Activated gamma-delta T cell treated with anti-CD3 and anti-CD28 coated beads, Interleukin-2, amount 50 U/mL, for 16 hours (primary cell): ENCODE results near the gene TP53AIP1.

Experiments used
- DNase-seq: peaks from one replicate; pipeline ENCODE4 v3.0.0-alpha.2; 2020; ENCODE audit warnings: low read depth

The TP53AIP1 gene

DNA sequence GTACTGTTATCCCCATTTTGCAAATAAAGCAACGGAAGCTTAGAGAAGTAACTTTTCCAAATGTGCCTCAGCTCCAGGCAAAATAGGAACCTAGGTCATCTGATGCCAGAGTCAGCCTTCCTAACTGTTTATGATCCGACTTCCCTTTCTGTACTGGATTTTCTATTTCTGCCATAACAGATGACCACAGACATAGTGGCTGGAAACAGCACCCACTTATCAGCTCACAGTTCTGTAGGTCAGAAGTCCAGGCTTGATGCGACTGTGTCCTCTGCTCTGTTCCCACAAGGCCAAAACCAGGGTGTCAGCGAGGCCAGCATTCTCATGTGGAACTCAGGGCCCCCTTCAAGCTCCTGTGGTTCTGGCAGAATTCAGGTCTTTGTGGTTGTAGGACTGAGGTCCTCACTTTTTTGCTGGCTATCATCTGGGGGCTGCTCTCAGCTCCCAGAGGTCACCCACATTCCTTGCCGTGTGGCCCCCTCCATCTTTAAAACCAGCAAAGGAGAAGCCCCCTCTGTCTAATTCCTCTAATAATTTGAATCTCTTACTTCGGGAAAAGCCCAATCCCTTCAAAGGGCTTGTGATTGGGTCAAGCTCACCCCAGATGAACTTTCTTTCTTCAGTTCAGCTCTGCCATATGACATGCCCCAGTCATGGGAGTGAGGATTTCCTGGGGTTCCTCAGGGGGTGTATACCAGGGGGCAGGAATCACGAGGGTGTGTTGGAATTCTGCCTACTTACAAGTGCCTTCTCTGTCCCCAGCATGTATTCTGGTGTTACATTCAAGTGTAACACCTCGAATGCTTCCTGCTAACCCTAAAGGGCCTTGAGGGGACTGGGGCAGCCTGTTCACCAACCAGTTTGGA lies 36.3 kb downstream of the TP53AIP1 start:
- no peak for DNase-seq

DNA sequence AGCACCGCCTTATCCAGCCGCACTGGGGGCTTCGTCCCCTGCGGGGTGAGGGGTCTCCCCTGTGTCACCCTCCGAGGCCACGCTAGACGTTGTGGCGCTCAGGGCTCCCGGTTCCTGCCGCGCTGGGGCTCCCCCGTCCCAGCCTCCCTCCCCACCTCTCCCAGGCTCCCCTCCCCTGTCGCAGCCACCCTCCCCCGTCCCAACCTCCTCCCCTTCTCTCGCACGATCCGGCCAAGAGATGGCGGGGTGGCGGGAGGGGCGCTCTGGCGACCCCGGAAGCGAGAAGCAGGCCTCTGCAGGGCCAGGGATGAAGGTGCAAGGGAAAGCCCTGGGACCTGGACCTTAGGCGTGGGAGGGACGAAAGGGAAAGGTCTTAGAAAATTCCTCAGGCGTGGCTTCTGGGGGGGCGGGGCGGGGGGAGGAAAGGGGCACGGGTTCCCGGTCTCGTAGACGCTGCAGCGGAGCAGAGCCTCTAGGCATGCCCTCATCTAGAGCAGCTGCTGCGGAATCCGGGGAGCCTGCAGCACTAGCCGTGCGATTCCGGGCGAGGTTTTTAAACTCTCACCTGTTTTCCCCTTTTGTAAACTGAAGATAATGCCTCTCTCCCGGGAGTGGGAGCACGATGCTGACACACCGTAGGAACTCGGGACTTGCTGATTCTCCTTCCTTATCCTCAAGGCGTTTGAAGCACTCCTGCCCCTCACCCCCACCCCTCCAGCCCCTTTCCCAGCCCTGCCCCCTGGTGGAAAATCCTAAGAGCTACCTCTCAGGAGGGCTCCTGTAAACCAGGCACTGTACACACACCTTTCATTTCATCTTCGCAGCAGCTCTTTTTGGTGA lies 37.1 kb downstream of the TP53AIP1 start:
- no peak for DNase-seq

DNA sequence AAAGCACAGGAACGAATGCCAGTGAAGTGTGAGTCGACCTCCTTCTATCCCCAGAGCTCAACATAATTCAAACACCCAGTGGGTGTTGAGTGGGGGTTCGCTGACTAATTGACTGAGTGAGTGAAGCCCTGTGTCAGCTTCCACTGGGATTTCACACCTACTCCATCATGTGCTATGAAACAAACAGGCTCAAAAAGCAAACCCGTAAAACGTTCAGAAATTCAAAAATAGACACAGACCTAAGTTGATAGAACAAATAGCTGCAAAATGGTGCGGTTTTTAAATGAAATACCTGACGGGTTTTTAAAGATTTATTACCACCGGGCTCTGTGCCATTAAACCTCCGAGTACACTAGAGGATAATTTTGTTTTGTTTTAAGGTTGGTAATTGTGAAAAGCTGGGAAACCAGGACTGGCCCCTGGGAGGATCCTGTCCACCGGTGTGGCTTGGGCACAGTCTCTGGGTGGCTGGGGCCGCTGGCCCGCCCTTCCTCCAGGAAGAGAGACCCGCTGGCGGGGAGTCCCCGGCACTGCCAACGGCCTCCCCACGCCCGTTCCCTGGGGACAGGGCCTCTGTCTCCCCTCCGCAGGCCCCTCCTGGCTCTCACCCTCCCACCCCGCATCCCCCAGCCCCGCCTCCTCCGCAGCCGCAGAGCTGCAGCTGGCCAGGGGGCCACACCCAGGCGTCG lies 37.9 kb downstream of the TP53AIP1 start:
- DNase-seq, result no peak

DNA sequence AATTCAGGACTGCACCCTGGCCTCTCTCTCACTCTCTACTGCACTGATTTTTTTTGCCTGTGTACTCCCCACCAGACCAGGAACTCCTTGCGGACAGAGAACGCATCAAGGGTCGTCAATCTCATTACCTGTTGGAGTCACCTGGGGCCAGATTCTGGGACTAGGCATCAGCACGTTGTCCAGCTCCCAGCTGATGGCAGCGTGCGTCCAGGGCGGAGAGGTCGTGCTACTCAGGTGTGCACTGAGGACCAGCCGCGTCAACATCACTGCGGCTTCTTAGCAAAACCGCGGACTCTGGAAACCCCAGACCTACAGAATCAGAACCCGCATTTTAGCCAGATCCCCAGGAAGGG lies 38.4 kb downstream of the TP53AIP1 start:
- no peak for DNase-seq

DNA sequence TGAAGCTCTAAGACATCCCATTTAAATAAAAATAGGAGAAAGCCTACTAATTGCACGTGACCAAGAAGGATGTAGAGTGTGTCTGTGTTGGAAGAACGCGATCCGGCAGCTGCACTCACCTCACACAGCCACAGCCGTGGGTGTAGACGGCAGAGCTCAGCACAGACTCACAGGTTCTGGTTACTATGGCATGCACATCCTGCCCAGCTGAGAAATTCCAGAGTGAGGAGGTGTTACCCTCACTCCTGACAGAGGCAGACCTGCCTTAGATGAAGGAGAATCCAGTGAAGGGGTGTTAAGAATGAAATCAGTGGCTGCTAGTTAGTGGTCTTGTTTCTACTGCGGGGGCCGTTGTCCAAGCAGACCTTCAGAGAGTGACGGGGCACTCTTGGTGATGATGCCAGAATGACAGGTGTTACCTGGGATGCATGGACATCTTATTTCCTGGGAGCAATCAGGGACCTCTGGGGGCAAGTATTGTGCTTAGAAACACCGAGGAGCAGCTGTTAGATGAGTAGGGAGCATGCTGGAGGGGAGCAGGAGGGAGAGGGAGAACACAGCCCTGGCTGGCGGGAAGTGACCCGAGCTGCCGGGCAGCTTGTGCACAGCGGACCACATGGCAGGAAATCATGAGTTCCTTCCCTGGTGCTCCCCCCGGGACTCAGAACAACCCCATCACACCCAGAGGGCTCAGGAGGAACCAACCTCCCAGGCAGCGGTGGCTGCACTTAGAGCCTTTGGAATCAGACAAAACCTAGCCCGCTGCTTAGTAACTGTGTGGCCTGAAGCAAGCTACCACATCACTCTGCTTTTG lies 39.2 kb downstream of the TP53AIP1 start:
- DNase-seq, result no peak

DNA sequence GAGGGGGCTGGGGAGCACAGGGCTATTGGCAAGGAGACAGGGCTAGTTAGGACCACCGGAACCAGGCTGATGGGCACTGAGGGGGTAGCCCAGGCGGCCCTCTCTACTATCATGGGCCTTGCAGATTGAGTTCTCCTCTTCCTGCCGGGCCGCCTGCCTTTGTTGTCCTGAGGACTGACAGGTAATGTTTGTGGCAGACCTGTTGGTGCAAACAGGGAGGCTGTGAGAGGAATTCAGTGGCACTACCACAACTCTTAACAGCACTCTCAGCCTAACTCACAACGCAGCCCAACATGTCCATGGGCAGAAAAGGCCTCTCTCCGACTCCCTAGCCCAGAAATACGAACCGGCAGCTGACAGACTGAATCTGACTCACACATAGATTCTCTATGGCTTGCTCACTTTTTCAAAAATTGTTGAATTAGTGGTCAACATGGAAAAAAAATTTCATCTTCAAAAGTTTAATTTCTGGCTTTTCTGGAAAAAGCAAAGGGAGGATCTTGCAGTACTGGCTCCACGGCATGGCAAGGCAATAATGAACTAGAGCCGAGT lies 40.1 kb downstream of the TP53AIP1 start:
- DNase-seq, result no peak

DNA sequence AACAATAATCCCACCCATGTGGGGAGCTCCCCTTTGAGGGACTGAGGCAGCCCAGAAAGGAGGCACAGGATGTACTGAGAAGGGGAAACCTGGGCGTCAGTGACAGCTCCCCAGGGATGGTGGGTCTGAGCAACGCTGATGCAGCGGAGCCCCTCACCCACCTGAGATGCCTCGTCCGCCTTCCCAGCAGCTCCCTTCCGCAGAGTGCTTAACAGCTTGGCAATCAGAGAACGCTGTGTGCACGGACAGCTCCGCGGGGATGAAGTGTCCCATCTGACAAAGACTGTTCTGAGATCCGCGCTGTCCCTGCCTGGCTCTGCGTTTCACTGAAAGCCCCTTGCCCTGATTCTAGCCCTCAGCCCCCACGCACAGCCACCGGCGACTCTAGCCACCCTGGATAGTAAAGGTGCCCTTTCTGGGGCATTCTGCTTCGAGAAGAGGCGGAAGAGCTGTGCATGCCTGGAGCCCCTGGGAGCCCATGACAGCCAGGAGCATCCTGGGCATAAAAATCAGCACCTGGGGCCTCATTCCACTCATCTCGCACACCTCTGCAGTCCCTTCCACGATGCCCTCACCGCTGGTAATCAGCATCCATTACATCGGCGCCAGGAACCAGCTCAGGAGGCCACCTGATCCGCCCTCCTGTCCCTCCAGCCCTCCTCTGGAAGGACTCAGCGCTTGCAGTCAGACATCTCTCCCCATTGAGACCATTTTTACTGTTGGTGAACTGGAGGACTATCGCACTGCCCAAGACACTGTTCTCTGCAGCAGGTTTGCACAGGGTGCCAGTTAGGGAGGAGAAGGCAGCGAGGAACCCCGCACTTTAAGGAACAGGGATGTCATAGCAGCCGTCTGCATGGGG lies 40.8 kb downstream of the TP53AIP1 start:
- no peak for DNase-seq

DNA sequence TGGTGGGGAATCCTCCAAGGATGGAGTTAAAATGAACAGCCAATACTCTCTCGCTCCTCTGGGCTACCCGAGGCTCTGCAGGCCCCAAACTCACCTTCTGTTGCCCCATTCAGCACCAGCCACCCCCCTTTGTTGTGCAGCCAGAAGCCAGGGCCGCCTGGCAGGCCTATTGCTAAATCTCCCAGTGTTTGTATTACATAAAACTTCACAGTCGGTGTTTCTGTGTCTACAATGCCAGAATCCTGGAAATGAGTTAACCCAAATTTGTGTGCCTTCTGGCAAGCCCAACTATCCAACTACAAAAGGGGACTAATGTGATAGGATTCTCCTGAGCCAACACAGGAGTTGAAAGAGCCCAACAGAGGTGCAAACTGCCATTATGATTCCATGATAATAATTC lies 42.2 kb downstream of the TP53AIP1 start:
- DNase-seq, result no peak

DNA sequence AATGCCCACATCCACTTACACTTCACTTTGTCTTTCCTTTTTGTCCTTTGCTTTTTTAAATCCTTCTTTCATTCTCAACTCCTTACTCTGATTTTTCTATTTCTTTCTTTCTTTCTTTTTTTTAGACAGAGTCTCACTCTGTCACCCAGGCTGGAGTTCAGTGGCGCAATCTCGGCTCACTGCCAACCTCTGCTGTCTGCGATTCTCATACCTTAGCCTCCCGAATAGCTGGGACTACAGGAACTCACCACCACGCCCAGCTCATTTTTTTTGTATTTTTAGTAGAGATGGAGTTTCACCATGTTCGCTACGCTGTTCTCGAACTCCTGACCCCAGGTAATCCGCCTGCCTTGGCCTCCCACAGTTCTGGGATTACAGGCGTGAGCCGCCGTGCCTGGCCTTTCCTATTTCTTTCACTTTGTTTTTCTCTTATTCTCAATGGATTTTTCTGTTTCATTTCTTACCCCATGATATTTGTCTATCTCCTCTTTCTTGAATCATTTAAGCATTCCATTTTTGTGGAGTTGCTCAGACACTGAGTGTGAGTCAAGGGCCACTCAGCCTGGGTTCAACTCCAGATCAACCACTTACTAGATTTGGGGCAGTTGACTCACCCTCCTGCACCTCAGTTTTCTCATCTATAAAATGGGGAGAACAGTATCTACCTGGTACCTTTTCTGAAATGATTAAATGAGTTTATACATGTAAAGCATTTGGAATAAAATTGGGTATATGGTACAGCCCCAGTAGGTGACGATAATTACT lies 43.9 kb downstream of the TP53AIP1 start:
- no peak for DNase-seq

DNA sequence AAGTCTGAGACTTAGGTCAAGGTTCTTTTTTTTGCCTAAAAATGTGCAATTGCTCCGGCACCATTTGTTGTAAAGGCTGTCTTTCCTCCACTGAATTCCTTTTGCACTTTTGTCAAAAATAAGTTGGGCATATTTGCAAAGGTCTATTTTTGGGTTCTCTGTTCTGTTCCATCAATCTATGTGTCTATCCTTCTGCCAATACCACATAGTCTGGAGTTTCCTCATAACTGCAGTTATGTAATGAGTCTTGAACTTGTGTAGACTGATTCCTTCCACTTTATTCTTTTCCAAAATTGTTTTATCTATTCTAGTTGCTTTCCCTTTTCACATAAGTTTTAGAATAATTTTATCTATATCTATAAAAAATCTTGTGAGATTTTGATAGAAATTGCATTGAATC lies 44.8 kb downstream of the TP53AIP1 start:
- no peak for DNase-seq

DNA sequence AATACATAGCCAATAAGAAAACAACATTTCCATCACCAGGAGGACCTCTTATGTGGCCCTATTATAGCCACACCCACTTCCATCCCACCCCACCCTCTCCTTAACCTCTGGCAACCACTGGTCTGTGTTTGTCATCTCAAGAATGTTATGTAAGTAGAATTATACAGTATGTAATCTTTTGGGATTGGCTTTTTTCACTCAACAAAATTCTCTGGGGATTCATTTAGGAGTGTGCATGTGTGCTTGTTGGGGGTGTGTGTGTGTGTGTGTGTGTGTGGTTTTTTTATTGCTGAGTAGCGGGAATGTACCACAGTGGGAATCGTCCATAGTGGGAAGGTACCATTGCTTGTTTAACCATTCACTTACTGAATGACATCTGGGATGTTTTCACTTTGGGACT lies 46.3 kb downstream of the TP53AIP1 start:
- DNase-seq, result no peak

DNA sequence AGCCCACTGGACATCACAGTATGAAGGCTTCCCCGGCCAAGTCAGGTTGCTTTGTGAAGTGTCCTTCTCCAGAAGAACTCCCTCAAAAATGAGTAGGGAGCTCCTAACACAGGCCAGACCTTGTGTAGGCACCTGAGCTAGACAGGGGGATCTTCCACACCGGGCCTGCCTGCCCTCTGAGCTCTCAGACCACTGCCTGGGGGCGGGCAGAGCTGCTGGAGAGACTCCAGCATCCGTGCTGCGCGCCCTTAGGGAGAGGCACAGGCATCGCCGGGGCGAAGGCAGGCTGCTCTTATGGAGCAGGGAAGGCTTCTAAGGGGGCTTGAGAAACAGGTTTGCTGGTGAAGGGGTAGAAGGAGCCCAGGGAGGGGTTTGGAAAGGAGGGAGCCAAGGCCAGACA lies 47.1 kb downstream of the TP53AIP1 start:
- DNase-seq, result no peak

DNA sequence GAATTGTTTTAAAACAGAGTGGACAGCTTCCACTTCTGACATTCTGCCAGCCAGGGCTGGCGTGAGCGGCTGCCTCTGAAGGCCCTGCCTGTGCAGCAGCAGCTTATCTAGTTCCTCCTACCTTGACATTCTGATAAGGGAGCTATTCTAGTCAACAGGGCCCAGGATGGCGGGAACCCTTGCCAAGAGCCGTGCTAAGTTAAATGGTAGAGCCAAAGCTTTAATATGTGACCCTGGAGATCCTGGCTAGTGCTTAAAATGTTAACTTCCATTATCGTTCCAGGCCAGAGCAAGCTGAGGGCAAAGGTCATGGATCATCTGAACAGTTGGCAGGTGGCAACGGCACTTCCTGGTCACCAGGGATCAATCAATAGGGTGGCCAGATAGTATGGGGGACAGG lies 48.0 kb downstream of the TP53AIP1 start:
- DNase-seq, result no peak

DNA sequence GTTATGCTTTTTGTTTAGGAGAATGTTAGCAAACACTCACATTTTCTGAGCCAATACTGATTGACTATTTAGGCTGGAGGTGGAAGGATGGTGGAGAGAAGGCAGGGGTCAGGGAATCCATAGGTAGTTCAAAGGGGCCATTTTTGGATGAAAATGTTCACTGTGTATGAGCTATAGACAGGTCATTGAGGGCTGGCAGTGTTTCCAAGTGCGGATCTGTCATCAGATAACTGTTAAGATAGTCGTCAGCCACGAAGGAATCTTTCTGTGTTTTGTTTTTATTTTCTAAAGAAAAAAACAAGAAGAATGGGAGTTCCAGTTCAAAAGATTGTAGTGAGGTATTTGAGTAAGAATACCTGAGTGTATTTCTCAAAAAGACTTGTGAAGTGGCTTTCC lies 48.4 kb downstream of the TP53AIP1 start:
- DNase-seq, result no peak

DNA sequence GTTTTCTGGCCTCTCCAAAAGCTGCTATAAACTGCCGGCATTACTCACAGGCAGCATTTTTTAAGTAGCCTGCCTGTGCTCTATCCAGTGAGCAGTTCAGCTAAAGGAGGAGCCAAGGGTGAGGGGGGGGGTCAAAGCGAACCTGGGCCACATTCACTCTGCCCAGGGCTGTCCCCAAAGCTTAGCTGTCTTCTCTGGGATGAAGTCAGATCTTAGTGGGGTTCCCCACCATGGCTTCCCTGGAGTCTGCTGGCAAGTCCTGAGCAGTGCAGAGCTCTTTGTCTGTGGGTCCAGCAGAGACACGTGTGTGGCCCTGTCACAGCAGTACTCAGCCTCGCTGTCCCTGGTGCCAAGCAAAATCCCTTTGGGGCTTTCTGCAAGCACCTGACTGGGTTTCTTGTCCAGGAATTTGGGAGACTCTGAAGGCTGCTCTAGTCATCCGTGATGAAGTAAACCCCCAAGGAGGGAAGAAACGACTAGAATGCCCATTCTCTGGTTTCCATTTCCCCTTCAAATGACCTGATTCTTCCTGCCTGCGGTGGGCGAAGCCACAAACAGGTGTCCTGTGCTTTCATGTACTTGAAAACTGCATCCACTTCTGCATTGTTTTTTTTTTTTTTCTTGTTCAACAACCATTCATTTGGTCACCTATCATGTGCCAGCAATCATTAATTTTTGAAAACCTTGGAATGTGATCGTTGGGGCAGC lies 48.9 kb downstream of the TP53AIP1 start:
- no peak for DNase-seq

DNA sequence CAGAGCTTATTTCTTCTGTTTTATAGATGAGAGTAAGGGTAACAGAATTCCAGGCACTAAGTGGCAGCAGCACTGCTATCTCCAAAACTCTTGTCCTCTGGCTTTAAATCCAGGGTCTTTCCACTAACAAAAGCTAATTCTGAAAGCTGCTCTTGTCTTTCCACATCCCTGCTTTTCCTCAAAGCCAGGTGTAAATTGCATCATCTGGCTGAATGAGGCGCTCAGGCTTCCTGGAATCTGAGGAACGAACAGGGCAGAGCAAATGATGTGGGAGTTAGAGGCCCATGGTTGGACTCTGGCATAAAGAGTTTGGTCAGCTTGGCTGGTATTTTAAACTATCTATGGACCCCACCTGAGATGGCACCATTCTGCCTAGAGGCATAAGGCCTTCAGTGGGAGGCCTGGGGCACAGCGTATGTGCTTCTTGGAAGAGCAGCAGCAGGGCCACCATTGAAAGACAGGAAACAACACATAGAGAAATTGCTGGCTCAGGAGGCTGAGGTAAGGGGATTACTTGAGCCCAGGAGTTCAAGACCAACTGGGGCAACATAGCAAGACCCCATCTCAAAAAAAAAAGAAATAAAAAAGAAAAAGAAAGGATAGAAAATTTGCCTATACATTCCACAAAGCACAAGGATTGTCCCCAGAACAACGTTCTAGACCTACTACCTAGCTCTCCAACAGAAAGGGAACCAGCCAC lies 49.7 kb downstream of the TP53AIP1 start:
- DNase-seq, result no peak

DNA sequence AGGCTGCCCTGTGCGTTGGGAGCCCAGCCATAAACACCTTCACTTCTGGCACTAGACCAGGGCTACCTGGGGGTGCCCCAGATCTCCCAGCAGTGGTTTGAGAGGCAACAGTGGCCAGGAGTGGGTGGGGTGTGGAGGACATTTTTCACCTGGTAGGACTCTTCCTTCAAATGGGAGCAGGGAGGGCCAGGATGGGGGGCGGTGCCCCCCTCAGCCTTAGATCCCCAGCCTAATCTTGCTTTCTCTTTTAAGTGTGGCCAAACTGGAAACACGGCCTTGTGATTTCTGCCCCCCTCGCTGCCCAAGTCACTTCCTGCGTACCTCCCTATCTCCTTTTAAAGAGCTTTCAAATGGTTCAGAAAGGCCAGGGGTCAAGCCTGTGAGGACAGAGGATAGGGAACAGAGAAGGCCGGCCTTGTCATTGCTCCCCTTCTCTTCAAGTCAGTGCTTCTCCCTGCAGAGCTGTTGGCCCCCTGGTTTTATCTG lies 50.7 kb downstream of the TP53AIP1 start:
- no peak for DNase-seq
